Activated T-cell treated with anti-CD3 and anti-CD28 coated beads, Interleukin-2, amount 50 U/mL, for 1 hour (primary cell): Measurements from ENCODE around the gene EMC6.

Experiments used
- DNase-seq: peaks from one replicate; pipeline ENCODE4 v3.0.0-alpha.2; 2020

The EMC6 gene

DNA sequence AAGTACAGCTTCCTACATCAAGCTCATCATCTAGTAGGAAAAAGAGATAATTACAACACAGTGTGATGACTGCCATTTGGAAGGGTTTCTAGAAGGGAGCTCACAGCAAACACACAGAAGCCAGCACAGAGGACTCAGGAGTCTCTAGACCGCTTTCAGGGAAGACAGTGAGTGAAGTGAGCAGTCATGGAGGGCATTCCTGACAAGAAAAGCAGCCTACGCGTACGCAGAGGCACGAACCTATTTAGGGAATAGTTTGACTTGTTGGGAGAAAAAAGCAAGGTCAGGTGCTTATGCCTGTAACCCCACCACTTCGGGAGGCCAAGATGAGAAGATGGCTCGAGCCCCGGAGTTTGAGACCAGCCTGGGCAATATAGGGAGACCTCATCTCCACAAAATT, 46.7 kb downstream of the EMC6 start:
- no peak for DNase-seq

DNA sequence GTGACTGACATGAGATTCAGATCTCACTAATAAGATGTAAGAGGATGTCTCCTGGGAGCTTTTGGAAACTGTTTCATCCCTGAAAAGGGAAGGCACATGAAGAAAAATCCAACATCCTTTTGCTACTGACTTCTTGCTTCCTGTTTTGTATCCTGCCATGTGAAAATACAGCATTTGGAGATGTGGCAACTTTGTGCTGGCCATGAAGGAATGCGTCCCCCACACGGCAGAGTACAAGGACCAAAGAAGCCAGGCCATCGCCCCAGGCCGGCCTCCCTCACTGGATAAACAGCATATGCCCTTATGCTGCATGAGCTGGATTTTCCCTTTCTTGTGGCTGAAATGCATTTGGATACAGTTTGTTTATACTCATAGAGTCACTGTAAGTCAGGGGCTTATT, 49.6 kb downstream of the EMC6 start:
- no peak for DNase-seq

GRCh38 chr17:3719265-3719664, 50.7 kb downstream of the EMC6 start:
- no peak for DNase-seq
